Activated CD8-positive, alpha-beta memory T cell treated with anti-CD3 and anti-CD28 coated beads, Interleukin-2, amount 10 ng/mL, durations not matched to agents 7 days and 5 days (primary cell): ENCODE results near the gene DMRTC1. TPM values are rescaled to one million over a fixed set of nuclear protein-coding genes. Genes with fewer than 3 reads are reported as not detected.
"Not testable (repeated sequence)": the region's sequence is repeated elsewhere in the genome, so short reads cannot be mapped to it uniquely, and the experiment has no call there.

Experiments
- ATAC-seq: fragments of 150-1000 bp; cut with Tn5 transposase; one replicate; pipeline ENCODE4 v1.10.0; 2021; ENCODE audit warnings: moderate library complexity
- CTCF ChIA-PET: fragments of 350-600 bp; sonication (Branson Sonifier 250); formaldehyde crosslinking; loops from one replicate; lab custom pipeline; 2021; ENCODE audit warnings: antibody characterized with exemption; lab: Charles Lee
- DNase-seq: peaks from one replicate; pipeline ENCODE4 v3.0.0-alpha.2; 2020
- H3K27ac Mint-ChIP-seq: one replicate; pipeline ENCODE4 v1.8.0; 2021; ENCODE audit warnings: mild to moderate bottlenecking, mixed read lengths
- H3K27me3 Mint-ChIP-seq: one replicate; pipeline ENCODE4 v1.8.0; 2021; ENCODE audit warnings: mixed read lengths
- H3K36me3 Mint-ChIP-seq: one replicate; pipeline ENCODE4 v1.8.0; 2021; ENCODE audit warnings: mild to moderate bottlenecking, mixed read lengths
- H3K4me1 Mint-ChIP-seq: one replicate; pipeline ENCODE4 v1.8.0; 2021; ENCODE audit warnings: mixed read lengths
- H3K4me3 Mint-ChIP-seq: one replicate; pipeline ENCODE4 v1.8.0; 2021; ENCODE audit warnings: mild to moderate bottlenecking, moderate library complexity, mixed read lengths
- H3K9me3 Mint-ChIP-seq: one replicate; pipeline ENCODE4 v1.8.0; 2022; ENCODE audit warnings: low read depth, mixed read lengths
- total RNA-seq, 2 experiments: library from RNA; stranded (reverse); gene quantifications; one replicate each; pipeline ENCODE4 v1.2.3, GENCODE V29; 2021

The DMRTC1 gene, protein sequence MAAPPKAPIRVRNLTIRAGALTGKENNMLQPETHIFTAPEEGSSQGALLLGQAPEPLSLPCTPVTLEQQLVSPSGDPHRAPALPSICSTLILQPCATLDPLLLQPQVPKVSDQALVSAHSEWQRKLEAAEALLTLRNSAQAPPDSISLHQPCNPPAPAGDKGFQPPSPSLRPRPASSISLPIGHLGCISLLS
- not detected for total RNA-seq

DNA sequence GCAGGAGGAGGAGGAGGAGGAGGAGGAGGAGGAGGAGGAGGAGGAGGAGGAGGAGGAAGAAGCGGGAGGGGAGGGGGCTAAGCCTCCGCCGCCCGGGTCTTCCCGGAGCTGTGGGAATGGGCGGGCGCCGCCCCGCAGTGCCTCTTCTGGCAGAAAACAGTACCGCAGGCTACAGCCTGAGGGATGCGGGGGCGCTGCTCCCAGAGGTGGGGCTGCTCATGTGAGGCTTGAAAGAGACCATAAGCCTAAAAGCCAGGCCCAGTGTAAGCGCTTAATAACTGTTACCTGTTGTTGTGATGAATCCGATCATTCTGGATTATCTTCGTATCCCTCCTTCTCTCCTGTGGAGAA, at the start of gene DMRTC1:
DMRTC1 (minus strand) TSS at position 19 of the 351 bp plus-strand sequence. CDS start 68,143 bp downstream, outside the sequence.
- H3K27me3 Mint-ChIP-seq, H3K36me3 Mint-ChIP-seq, H3K9me3 Mint-ChIP-seq, DNase-seq, H3K27ac Mint-ChIP-seq, CTCF ChIA-PET, H3K4me1 Mint-ChIP-seq, H3K4me3 Mint-ChIP-seq: not testable (repeated sequence)
- ATAC-seq: peak; percentile 82

- CTCF ChIA-PET, H3K9me3 Mint-ChIP-seq, H3K27ac Mint-ChIP-seq, H3K27me3 Mint-ChIP-seq, H3K4me3 Mint-ChIP-seq, ATAC-seq, H3K4me1 Mint-ChIP-seq, H3K36me3 Mint-ChIP-seq, DNase-seq: not testable (repeated sequence)
Observed at GRCh38 chrX:72980894-72981469, 37.3 kb upstream of the DMRTC1 start.

GRCh38 chrX:72974885-72975284, 31.2 kb upstream of the DMRTC1 start:
- H3K27ac Mint-ChIP-seq, CTCF ChIA-PET, ATAC-seq, H3K9me3 Mint-ChIP-seq, H3K36me3 Mint-ChIP-seq, H3K4me3 Mint-ChIP-seq, H3K27me3 Mint-ChIP-seq, H3K4me1 Mint-ChIP-seq, DNase-seq: not testable (repeated sequence)

DNA sequence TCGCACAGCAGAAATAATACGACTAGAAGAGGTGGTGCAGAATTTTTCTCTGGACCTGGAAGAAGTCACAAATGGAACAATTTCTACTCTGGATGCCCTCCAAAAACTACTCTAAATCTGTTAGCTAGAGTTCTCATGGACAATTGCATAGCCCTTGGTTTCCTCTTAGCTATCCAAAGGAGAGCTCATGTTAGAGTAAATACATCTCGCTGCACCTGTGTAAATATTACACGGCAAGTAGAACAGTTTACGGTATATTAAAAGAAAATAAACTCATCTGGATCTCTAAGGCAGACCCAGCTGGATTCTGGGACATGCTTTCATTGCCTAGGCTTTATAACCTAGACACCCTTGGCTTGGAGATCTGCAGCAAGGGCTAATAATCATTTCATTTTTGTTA, 28.2 kb upstream of the DMRTC1 start:
- H3K27ac Mint-ChIP-seq, H3K4me3 Mint-ChIP-seq, CTCF ChIA-PET, H3K4me1 Mint-ChIP-seq, H3K9me3 Mint-ChIP-seq, DNase-seq, ATAC-seq, H3K36me3 Mint-ChIP-seq, H3K27me3 Mint-ChIP-seq: not testable (repeated sequence)

DNA sequence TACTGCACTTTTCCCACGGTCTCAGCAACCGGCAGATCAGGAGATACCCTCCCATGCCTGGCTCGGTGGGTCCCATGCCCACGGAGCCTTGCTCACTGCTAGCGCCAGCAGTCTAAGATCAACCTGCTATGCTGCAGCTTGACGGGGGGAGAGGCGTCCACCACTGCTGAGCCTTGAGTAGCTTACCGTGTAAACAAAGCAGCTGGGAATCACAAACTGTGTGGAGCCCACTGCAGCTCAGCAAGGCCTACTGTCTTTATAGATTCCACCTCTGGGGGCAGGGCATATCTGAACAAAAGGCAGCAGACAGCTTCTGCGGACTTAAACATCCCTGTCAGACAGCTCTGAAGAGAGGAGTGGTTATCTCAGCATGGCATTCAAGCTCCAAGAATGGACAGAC, 16.3 kb upstream of the DMRTC1 start:
- H3K27me3 Mint-ChIP-seq, H3K4me3 Mint-ChIP-seq, CTCF ChIA-PET: not testable (repeated sequence)

DNA sequence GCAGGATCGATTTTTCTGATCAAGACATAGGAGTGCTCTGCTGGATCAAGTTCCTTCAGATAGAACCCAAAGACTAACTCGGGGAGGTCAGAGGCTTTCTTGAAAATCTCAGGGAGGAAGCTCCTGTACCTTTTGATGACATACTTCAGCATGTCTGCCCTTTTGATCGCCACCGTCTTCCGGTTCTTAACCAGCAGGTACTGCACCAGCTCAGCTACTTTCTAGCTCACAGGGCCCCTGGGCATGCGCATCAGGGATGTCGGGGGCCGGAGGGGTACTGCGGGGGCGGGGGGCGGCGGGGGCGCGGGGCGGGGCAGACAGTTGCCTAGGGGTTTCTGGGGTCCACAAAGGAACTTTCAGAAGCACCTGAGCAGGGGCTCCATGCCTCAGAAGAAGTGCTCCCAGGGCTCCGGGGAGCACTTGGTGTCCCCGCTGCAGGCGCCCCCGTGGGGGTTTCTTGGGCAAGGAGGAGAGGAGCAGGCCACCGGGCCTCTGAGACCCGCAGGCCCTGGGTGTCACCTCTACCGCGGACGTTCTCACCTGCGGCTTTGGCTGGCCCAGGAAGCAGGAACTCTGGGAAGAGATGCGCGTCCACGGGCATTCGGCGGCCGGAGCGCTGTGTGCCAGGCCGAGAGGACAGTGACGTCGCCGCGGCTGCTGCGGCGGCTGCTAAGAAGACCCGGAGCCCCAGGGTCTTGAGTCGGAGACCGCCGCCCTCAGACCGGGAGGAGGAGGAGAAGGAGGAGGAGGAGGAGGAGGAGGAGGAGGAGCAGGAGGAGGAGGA, 410 bp downstream of the DMRTC1 start:
- H3K36me3 Mint-ChIP-seq, DNase-seq, H3K27me3 Mint-ChIP-seq, H3K27ac Mint-ChIP-seq, CTCF ChIA-PET, H3K9me3 Mint-ChIP-seq, H3K4me1 Mint-ChIP-seq, H3K4me3 Mint-ChIP-seq: not testable (repeated sequence)
- peak; percentile 79 for ATAC-seq

More for the DNA sequence above, 16.3 kb upstream of the DMRTC1 start:
- not testable (repeated sequence) for H3K36me3 Mint-ChIP-seq, H3K27ac Mint-ChIP-seq, DNase-seq, ATAC-seq, H3K9me3 Mint-ChIP-seq, H3K4me1 Mint-ChIP-seq

DNA sequence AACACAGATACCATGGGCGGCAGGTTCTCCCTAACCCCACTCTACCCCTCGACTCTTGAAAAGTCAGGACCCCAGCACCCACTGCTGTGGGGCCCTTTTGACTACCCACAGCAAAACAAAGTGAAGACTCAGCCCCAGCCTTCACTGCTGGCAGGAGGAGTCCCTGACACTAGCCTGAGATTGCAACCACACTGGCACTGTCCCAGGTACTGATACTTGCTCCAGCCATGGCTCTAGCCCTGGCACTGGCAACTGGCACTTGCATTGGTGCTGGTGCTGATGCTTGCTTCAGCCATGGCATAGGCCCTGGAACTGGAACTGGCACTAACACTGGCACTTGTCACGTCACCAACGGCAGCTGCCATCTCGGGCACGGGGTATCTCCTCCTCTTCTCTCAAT, 1.4 kb downstream of the DMRTC1 start:
- H3K36me3 Mint-ChIP-seq, H3K4me1 Mint-ChIP-seq, H3K27ac Mint-ChIP-seq, H3K27me3 Mint-ChIP-seq, ATAC-seq, DNase-seq, CTCF ChIA-PET, H3K9me3 Mint-ChIP-seq, H3K4me3 Mint-ChIP-seq: not testable (repeated sequence)

- H3K27me3 Mint-ChIP-seq, H3K27ac Mint-ChIP-seq, H3K4me1 Mint-ChIP-seq, H3K9me3 Mint-ChIP-seq, H3K4me3 Mint-ChIP-seq, CTCF ChIA-PET, DNase-seq, H3K36me3 Mint-ChIP-seq, ATAC-seq: not testable (repeated sequence)
Observed at GRCh38 chrX:72937906-72938305, 5.7 kb downstream of the DMRTC1 start, which contains the start of gene FAM236A. Gene FAM236A (plus strand): TSS chrX:72938206. CDS start chrX:72938263, 57 bp downstream.

GRCh38 chrX:72936882-72937455, 6.7 kb downstream of the DMRTC1 start:
- H3K27me3 Mint-ChIP-seq, H3K27ac Mint-ChIP-seq, H3K4me1 Mint-ChIP-seq, CTCF ChIA-PET, ATAC-seq, H3K36me3 Mint-ChIP-seq, H3K4me3 Mint-ChIP-seq, H3K9me3 Mint-ChIP-seq, DNase-seq: not testable (repeated sequence)

DNA sequence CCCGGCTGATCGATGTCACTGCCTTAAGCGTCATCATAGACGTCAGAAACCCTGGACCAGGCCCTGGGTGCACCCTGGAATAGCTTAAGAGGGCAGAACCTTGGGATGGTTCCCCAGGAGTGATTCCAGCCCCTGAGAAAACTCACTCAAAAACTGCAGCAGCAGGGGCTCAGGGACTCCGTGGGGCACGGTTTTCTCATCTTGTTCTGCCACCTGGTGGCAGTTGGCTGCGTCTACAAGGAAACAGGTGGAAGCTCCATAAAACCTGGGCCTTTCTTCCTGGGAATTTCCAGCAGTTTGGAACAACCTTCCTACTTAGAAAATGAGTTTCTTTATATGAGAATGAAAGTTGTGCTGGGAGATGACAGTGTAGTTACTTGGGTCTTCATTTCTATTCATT, 7.2 kb downstream of the DMRTC1 start:
- H3K9me3 Mint-ChIP-seq, H3K4me3 Mint-ChIP-seq, H3K36me3 Mint-ChIP-seq, CTCF ChIA-PET, DNase-seq, ATAC-seq, H3K4me1 Mint-ChIP-seq, H3K27me3 Mint-ChIP-seq, H3K27ac Mint-ChIP-seq: not testable (repeated sequence)

DNA sequence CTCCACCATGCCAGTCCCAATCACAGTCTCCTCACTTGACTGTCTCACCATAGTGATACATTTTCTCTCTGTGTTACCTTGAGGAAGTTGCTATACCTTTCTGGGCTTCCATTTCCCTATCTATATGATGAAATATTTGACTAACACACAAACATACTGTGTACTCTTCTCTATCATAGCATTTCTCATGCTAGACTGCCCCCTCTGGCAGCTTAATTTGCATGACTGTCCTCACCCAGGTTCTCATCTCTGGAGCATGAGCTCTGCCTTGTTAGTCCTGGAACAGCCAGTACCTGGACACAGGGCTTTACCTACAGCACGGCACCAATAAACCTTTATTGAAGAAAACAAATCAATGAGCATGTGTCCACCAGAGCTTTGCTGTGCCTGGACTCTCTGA, 11.4 kb downstream of the DMRTC1 start:
- H3K27ac Mint-ChIP-seq, DNase-seq, H3K36me3 Mint-ChIP-seq, H3K27me3 Mint-ChIP-seq, ATAC-seq, H3K4me3 Mint-ChIP-seq, H3K9me3 Mint-ChIP-seq, CTCF ChIA-PET, H3K4me1 Mint-ChIP-seq: not testable (repeated sequence)

GRCh38 chrX:72916096-72916495, 27.5 kb downstream of the DMRTC1 start:
- H3K4me3 Mint-ChIP-seq, CTCF ChIA-PET, H3K27me3 Mint-ChIP-seq, H3K27ac Mint-ChIP-seq, DNase-seq, H3K9me3 Mint-ChIP-seq, H3K4me1 Mint-ChIP-seq, H3K36me3 Mint-ChIP-seq, ATAC-seq: not testable (repeated sequence)

DNA sequence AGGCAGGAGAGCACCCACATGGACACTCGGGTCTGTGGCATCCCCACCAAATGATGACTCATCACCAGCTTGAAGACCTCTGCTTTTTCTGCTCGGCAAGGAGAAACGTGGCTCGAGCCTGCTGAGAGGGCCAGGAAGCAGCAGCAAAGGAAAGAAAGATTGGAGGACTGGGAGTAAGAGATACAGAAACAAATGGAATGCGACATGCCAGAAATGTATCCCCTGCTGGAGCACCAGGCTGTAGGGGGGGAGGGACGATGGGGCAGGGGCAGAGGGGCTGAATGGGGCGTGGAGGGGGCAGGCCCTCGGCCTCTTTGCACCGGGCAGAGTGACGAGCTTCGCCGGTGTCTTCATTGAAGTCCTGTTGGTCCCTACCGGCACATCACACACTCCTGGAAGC, 31.3 kb downstream of the DMRTC1 start, which contains the start of gene FAM236C:
FAM236C (plus strand) TSS at position 301 of the 400 bp plus-strand sequence. CDS start 100 bp downstream, outside the sequence.
- H3K9me3 Mint-ChIP-seq, H3K4me3 Mint-ChIP-seq, H3K27me3 Mint-ChIP-seq, CTCF ChIA-PET, ATAC-seq, DNase-seq, H3K4me1 Mint-ChIP-seq, H3K27ac Mint-ChIP-seq, H3K36me3 Mint-ChIP-seq: not testable (repeated sequence)
